Measurements from ENCODE around the gene SHISA6. TPM values are rescaled to one million over a fixed set of nuclear protein-coding genes. Genes with fewer than 3 reads are reported as not detected.

The SHISA6 gene
- total RNA-seq, 4 donors from 2014 or later = 0.14 to 4.2 (median 0.32) TPM; not detected in 1

DNA sequence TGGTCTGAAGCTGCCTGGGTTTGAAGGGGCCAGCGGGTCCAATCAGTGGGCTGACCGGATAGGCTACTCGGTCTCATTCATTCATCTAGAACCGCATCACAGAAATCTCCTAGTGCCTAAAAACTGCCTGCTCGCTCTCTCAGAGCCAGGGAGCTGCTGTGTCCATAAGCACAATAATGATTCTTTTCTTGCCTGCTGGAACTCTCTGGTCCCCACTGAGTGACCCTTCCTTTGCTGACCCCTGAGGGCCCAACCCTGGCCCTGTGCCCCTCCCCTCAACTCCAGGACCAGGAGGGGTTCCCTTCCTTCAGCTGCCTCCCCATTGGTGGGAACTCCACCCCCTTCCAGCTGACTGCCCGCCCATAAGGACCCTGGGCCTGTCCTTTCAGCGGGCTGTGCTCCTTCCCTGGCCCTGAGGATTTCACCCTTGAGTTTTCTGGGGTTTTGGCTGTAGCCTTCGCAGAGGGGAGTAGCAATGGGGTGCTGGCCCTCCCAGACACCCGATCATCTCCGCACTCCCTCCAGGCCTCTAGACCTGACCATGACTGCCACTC, 317.7 kb downstream of the SHISA6 start:
- DNase-seq = no peak
- in situ Hi-C loops (cut with MboI; ENCODE audit: low pct_ligation_motif_present in 1 of 4, low pct_unique_long_range_greater_than_20kb in 1 of 4, low sequenced_read_pairs in 3 of 4) = loop anchor here in 1 of 4 donors (10.0 kb wide), 1 partner anchor 56 kb away; no protein-coding TSS in a partner anchor
- TF ChIP-seq EP300 (IDR thresholded peaks at IDR 0.05; ENCODE audit: low read depth) (no peak), POLR2AphosphoS5 (IDR thresholded peaks at IDR 0.05) (no peak), POLR2A (IDR thresholded peaks at IDR 0.05) (no peak)
- TF ChIP-seq, protein P1, sequence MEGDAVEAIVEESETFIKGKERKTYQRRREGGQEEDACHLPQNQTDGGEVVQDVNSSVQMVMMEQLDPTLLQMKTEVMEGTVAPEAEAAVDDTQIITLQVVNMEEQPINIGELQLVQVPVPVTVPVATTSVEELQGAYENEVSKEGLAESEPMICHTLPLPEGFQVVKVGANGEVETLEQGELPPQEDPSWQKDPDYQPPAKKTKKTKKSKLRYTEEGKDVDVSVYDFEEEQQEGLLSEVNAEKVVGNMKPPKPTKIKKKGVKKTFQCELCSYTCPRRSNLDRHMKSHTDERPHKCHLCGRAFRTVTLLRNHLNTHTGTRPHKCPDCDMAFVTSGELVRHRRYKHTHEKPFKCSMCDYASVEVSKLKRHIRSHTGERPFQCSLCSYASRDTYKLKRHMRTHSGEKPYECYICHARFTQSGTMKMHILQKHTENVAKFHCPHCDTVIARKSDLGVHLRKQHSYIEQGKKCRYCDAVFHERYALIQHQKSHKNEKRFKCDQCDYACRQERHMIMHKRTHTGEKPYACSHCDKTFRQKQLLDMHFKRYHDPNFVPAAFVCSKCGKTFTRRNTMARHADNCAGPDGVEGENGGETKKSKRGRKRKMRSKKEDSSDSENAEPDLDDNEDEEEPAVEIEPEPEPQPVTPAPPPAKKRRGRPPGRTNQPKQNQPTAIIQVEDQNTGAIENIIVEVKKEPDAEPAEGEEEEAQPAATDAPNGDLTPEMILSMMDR (IDR thresholded peaks at IDR 0.05) = no peak
- Histone ChIP-seq H3K27me3 (no peaks in the 10 kb centered on the region), H3K36me3 (no peaks in the 10 kb centered on the region), H3K4me1 (no peaks in the 10 kb centered on the region), H3K4me3 (no peak overlapping the region), H3K27ac (no peak overlapping the region), H3K9me3 (no peaks in the 10 kb centered on the region)
- intact Hi-C loops (cut with DNase I; ENCODE audit: low total_unique reads) = no loop called here
- 93 to 100% methylated on average over 2 to 10 of the region's 10 CpGs for WGBS, 2 donors (ENCODE audit: low coverage in 1 of 2)

DNA sequence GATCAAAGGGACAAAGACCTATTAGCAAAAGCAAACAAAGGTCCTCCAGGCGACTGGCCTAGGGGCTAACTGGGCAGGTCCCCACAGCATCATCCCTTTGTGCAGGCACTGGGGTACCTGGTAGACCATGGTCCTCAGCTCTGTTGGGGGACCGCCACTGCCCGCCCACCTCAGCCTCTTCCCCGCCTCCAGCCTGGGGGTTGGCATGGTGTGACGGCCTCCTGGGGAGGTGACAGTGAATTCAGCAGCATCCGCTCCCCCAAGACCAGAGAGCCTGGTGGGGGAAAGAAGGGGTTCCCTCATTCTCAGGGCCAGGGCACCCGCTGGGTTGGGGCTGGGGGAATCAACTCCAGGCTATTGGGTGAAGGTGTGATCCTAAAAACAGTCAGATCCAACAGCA, 318.6 kb downstream of the SHISA6 start:
- 80 to 86% methylated on average over 2 to 6 of the region's 7 CpGs for WGBS, 2 donors (ENCODE audit: low coverage in 1 of 2)

DNA sequence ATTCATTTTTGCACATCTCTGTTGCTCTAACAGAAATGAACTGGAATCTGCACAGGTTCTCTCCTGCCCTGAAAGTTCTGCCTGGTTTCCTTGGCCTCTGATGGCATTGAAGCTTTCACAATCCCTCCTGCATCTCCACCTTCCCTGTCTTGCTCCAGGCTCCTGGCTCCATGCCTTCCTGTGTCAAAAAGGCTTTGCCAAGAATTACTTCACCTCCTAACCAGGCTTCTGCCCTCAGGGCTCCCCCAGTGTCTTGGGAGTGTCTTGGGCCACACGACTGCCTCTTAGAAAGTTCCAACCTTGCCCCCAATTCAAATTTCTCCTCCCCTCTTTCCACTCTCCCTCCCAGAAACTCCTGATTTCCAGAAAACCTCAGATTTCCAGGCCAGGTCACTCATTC, 320.3 kb downstream of the SHISA6 start:
- DNase-seq = no peak

More for the DNA sequence above, 318.6 kb downstream of the SHISA6 start:
- intact Hi-C loops (cut with DNase I; ENCODE audit: low total_unique reads) = no loop called here
- Histone ChIP-seq H3K4me3 (no peak overlapping the region), H3K9me3 (no peaks in the 10 kb centered on the region), H3K4me1 (no peaks in the 10 kb centered on the region), H3K27ac (no peak overlapping the region), H3K36me3 (no peaks in the 10 kb centered on the region), H3K27me3 (no peaks in the 10 kb centered on the region)
- TF ChIP-seq POLR2A (IDR thresholded peaks at IDR 0.05) (no peak), POLR2AphosphoS5 (IDR thresholded peaks at IDR 0.05) (no peak), EP300 (IDR thresholded peaks at IDR 0.05; ENCODE audit: low read depth) (no peak)
- TF ChIP-seq, protein P1 (IDR thresholded peaks at IDR 0.05) = no peak
- no peak for DNase-seq
- in situ Hi-C loops (cut with MboI; ENCODE audit: low pct_ligation_motif_present in 1 of 4, low pct_unique_long_range_greater_than_20kb in 1 of 4, low sequenced_read_pairs in 3 of 4) = loop anchor here in 1 of 4 donors (10.0 kb wide), 1 partner anchor 55 kb away; no protein-coding TSS in a partner anchor

DNA sequence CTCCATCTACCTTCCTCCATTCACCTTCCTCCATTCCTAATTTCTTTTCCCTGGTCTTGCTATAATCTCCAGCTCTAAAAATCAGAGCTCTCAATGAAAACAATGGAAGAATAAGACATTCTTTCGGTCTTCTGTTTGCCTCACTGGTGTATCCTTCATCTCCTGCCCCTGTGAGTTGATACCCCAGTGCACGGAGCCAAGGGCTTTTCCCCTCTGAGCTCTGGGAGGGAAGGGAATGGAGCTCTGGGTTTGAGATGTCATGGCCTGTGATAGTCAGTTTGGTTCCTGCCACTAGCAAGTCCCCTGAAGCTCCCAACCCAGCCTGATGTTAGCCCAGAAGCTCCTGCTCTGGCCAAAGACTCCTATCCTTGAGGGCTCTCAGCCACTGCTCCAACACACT, 320.7 kb downstream of the SHISA6 start:
- no peak overlapping the region for H3K27ac ChIP-seq
- in situ Hi-C loops (cut with MboI; ENCODE audit: low pct_ligation_motif_present in 1 of 4, low pct_unique_long_range_greater_than_20kb in 1 of 4, low sequenced_read_pairs in 3 of 4) = no loop called here
- no peak for DNase-seq
- WGBS, 2 donors (ENCODE audit: low coverage in 1 of 2) = 83 to 84% methylated on average over 2 of the region's 2 CpGs
- TF ChIP-seq POLR2A (IDR thresholded peaks at IDR 0.05) (no peak), EP300 (IDR thresholded peaks at IDR 0.05; ENCODE audit: low read depth) (no peak), POLR2AphosphoS5 (IDR thresholded peaks at IDR 0.05) (no peak)
- TF ChIP-seq, protein P1 (IDR thresholded peaks at IDR 0.05) = no peak
- H3K4me3 ChIP-seq = no peak overlapping the region
- no peaks in the 10 kb centered on the region for H3K4me1 ChIP-seq
- H3K9me3 ChIP-seq = no peaks in the 10 kb centered on the region
- no peaks in the 10 kb centered on the region for H3K27me3 ChIP-seq
- intact Hi-C loops (cut with DNase I; ENCODE audit: low total_unique reads) = loop anchor here (5.0 to 10.0 kb wide), 2 partner anchors 107 to 1204 kb away; no protein-coding TSS in a partner anchor
- H3K36me3 ChIP-seq = no peaks in the 10 kb centered on the region

More for the DNA sequence above, 320.3 kb downstream of the SHISA6 start:
- no peak overlapping the region for H3K27ac ChIP-seq
- H3K9me3 ChIP-seq = no peaks in the 10 kb centered on the region
- H3K4me1 ChIP-seq = no peaks in the 10 kb centered on the region
- H3K36me3 ChIP-seq = no peaks in the 10 kb centered on the region
- in situ Hi-C loops (cut with MboI; ENCODE audit: low pct_ligation_motif_present in 1 of 4, low pct_unique_long_range_greater_than_20kb in 1 of 4, low sequenced_read_pairs in 3 of 4) = no loop called here
- H3K4me3 ChIP-seq = no peak overlapping the region
- no peak for TF ChIP-seq POLR2AphosphoS5 (IDR thresholded peaks at IDR 0.05)
- no peak for TF ChIP-seq POLR2A (IDR thresholded peaks at IDR 0.05)
- no peak for TF ChIP-seq EP300 (IDR thresholded peaks at IDR 0.05; ENCODE audit: low read depth)
- TF ChIP-seq, protein P1 (IDR thresholded peaks at IDR 0.05) = no peak
- 72 to 83% methylated on average over 1 of the region's 1 CpG for WGBS, 2 donors (ENCODE audit: low coverage in 1 of 2)
- intact Hi-C loops (cut with DNase I; ENCODE audit: low total_unique reads) = loop anchor here (5.0 to 10.0 kb wide), 2 partner anchors 106 to 1204 kb away; no protein-coding TSS in a partner anchor
- H3K27me3 ChIP-seq = no peaks in the 10 kb centered on the region

Measured in transverse colon (tissue), 4 donors.